Large intestine (tissue), 12 donors: ENCODE measurements around the gene PLAAT3. TPM values are rescaled to one million over a fixed set of nuclear protein-coding genes. Genes with fewer than 3 reads are reported as not detected.
"Not testable (repeated sequence)": the region's sequence is repeated elsewhere in the genome, so short reads cannot be mapped to it uniquely, and the experiment has no call there.

Source experiments
- DNase-seq, 2 donors: peaks; one replicate each; pipeline versions ENCODE4 v3.0.0 to v3.0.0-alpha.2; 2013
- H3K27ac ChIP-seq: one replicate; pipeline ENCODE4 v1.5.1; 2013; ENCODE audit warnings: low read length
- H3K27me3 ChIP-seq: 2 replicates; pipeline ENCODE4 v1.6.1; 2013; ENCODE audit warnings: low read length; ENCODE audit not compliant: control insufficient read depth, insufficient read depth
- H3K36me3 ChIP-seq: 2 replicates; pipeline ENCODE4 v1.6.1; 2013; ENCODE audit warnings: low read length; ENCODE audit not compliant: control insufficient read depth, insufficient read depth
- H3K4me1 ChIP-seq: one replicate; pipeline ENCODE4 v1.6.1; 2013; ENCODE audit warnings: low read length; ENCODE audit not compliant: control insufficient read depth, insufficient read depth
- H3K4me3 ChIP-seq: one replicate; pipeline ENCODE4 v1.5.1; 2013; ENCODE audit warnings: low read length
- H3K9me3 ChIP-seq: one replicate; pipeline ENCODE4 v1.6.1; 2013; ENCODE audit warnings: mild to moderate bottlenecking, low read depth, low read length, moderate library complexity; ENCODE audit not compliant: control insufficient read depth
- WGBS: methylation state at CpG from one replicate; pipeline ENCODE4 v1.1.5; 2013; ENCODE audit warnings: low lambda C conversion rate; ENCODE audit not compliant: insufficient coverage; 5-methylcytosine and 5-hydroxymethylcytosine counted together
- long read RNA-seq, 11 donors: transcript quantifications; one replicate each; lab custom pipeline, GENCODE V29; 2026
- polyA plus RNA-seq: library from polyadenylated mRNA; unstranded; fragments of 120-200 nt; gene quantifications from one replicate; pipeline ENCODE4 v1.2.1, GENCODE V29; 2013

PLAAT3 gene
- polyA plus RNA-seq = 5.9 TPM
- long read RNA-seq, donor 1, partial matches to known transcripts = 0 of 3 reads
- long read RNA-seq, donor 1, other reads (novel, unspliced or antisense) = 0 of 3 reads
- long read RNA-seq, donor 2, partial matches to known transcripts = 0 of 3 reads
- long read RNA-seq, donor 2, other reads (novel, unspliced or antisense) = 0 of 3 reads
- long read RNA-seq, donor 3 = 0 reads
- long read RNA-seq, donor 4 = 0 reads
- long read RNA-seq, donor 5, partial matches to known transcripts = 0 of 6 reads
- long read RNA-seq, donor 5, other reads (novel, unspliced or antisense) = 0 of 6 reads
- long read RNA-seq, donor 6, transcript PLA2G16-201 (4 exons, 2,594 nt) = major isoform, 5 of 8 reads
- long read RNA-seq, donor 6, partial matches to known transcripts = 0 of 8 reads
- long read RNA-seq, donor 6, other reads (novel, unspliced or antisense) = 0 of 8 reads
- long read RNA-seq, donor 7, partial matches to known transcripts = 0 of 2 reads
- long read RNA-seq, donor 7, other reads (novel, unspliced or antisense) = 0 of 2 reads
- long read RNA-seq, donor 8, transcript PLA2G16-203 (5 exons, 1,099 nt) = major isoform, 5 of 7 reads
- long read RNA-seq, donor 8, partial matches to known transcripts = 0 of 7 reads
- long read RNA-seq, donor 8, other reads (novel, unspliced or antisense) = 0 of 7 reads
- long read RNA-seq, donor 9 = 0 reads
- long read RNA-seq, donor 10, partial matches to known transcripts = 0 of 6 reads
- long read RNA-seq, donor 10, other reads (novel, unspliced or antisense) = 0 of 6 reads
- long read RNA-seq, donor 11, partial matches to known transcripts = 0 of 3 reads
- long read RNA-seq, donor 11, other reads (novel, unspliced or antisense) = 0 of 3 reads

- Histone ChIP-seq H3K36me3 (no peaks in the 10 kb centered on the region), H3K27ac (no peak within 1 kb of the TSS), H3K4me3 (peak within 1 kb of the TSS; percentile 48), H3K4me1 (peaks cover 7% of the 10 kb centered on the region), H3K9me3 (no peaks in the 10 kb centered on the region), H3K27me3 (peaks cover 17% of the 10 kb centered on the region)
- DNase-seq = peak in 1 of 2 donors; percentile 61
- no CpG with 5 or more reads among the region's 53 CpGs for WGBS
These were observed at the start of gene PLAAT3 for GRCh38 chr11:63614136-63614671. TSS of gene PLAAT3 (minus strand) at chr11:63614433. CDS start at chr11:63614014, 419 bp downstream.

- no peak overlapping the region for H3K27ac ChIP-seq
- WGBS = 0% methylated on average over 1 of the region's 1 CpG
These were observed 49.6 kb upstream of the PLAAT3 start for GRCh38 chr11:63663809-63664208.

GRCh38 chr11:63660972-63661371 is 46.7 kb upstream of the PLAAT3 start:
- DNase-seq = no peak
- peaks cover 3% of the 10 kb centered on the region for H3K36me3 ChIP-seq
- no CpG with 5 or more reads among the region's 8 CpGs for WGBS
- no peak overlapping the region for H3K4me3 ChIP-seq
- H3K4me1 ChIP-seq = no peaks in the 10 kb centered on the region
- no peaks in the 10 kb centered on the region for H3K27me3 ChIP-seq
- H3K9me3 ChIP-seq = no peaks in the 10 kb centered on the region
- no peak overlapping the region for H3K27ac ChIP-seq

More at GRCh38 chr11:63663809-63664208, 49.6 kb upstream of the PLAAT3 start:
- H3K36me3 ChIP-seq = no peaks in the 10 kb centered on the region
- no peaks in the 10 kb centered on the region for H3K27me3 ChIP-seq
- H3K4me1 ChIP-seq = no peaks in the 10 kb centered on the region
- DNase-seq = no peak
- no peaks in the 10 kb centered on the region for H3K9me3 ChIP-seq
- no peak overlapping the region for H3K4me3 ChIP-seq

GRCh38 chr11:63652671-63653070 is 38.4 kb upstream of the PLAAT3 start:
- no CpG with 5 or more reads among the region's 3 CpGs for WGBS

GRCh38 chr11:63643205-63643604 is 29.0 kb upstream of the PLAAT3 start:
- H3K27ac ChIP-seq = no peak overlapping the region
- H3K36me3 ChIP-seq = peaks cover 26% of the 10 kb centered on the region
- H3K9me3 ChIP-seq = no peaks in the 10 kb centered on the region
- no peaks in the 10 kb centered on the region for H3K4me1 ChIP-seq
- WGBS = no CpG with 5 or more reads among the region's 3 CpGs
- no peak overlapping the region for H3K4me3 ChIP-seq
- no peaks in the 10 kb centered on the region for H3K27me3 ChIP-seq
- DNase-seq = no peak

More at GRCh38 chr11:63652671-63653070, 38.4 kb upstream of the PLAAT3 start:
- Histone ChIP-seq H3K36me3 (peaks cover 14% of the 10 kb centered on the region), H3K27me3 (no peaks in the 10 kb centered on the region), H3K4me3 (no peak overlapping the region), H3K27ac (no peak overlapping the region), H3K9me3 (no peaks in the 10 kb centered on the region), H3K4me1 (no peaks in the 10 kb centered on the region)
- no peak for DNase-seq

- no peak overlapping the region for H3K4me3 ChIP-seq
- H3K27ac ChIP-seq = no peak overlapping the region
- peaks cover 24% of the 10 kb centered on the region for H3K36me3 ChIP-seq
- H3K27me3 ChIP-seq = no peaks in the 10 kb centered on the region
- no peaks in the 10 kb centered on the region for H3K4me1 ChIP-seq
- H3K9me3 ChIP-seq = no peaks in the 10 kb centered on the region
- DNase-seq = no peak
These were observed 27.5 kb upstream of the PLAAT3 start for GRCh38 chr11:63641727-63642126.

- Histone ChIP-seq H3K9me3 (no peaks in the 10 kb centered on the region), H3K4me1 (no peaks in the 10 kb centered on the region), H3K27ac (no peak overlapping the region), H3K4me3 (no peak overlapping the region), H3K36me3 (peaks cover 17% of the 10 kb centered on the region), H3K27me3 (no peaks in the 10 kb centered on the region)
- no peak for DNase-seq
- no CpG with 5 or more reads among the region's 3 CpGs for WGBS
These were observed 25.1 kb upstream of the PLAAT3 start for GRCh38 chr11:63639199-63639832.

GRCh38 chr11:63638436-63638835 is 24.2 kb upstream of the PLAAT3 start:
- H3K4me1 ChIP-seq, H3K4me3 ChIP-seq, H3K9me3 ChIP-seq, H3K27me3 ChIP-seq, H3K27ac ChIP-seq, DNase-seq: not testable (repeated sequence)
- H3K36me3 ChIP-seq = peaks cover 12% of the 10 kb centered on the region
- 100% methylated on average over 3 of the region's 8 CpGs for WGBS

- Histone ChIP-seq H3K36me3 (peaks cover 11% of the 10 kb centered on the region), H3K27me3 (no peaks in the 10 kb centered on the region), H3K9me3 (no peaks in the 10 kb centered on the region), H3K4me3 (no peak overlapping the region), H3K4me1 (peaks cover 11% of the 10 kb centered on the region), H3K27ac (no peak overlapping the region)
- WGBS = 72% methylated on average over 2 of the region's 10 CpGs
- DNase-seq = peak; percentile 42 to 56
These were observed 21.7 kb upstream of the PLAAT3 start for GRCh38 chr11:63635762-63636465.
